ENCODE results near the gene PRMT7. TPM values are rescaled to one million over a fixed set of nuclear protein-coding genes. Genes with fewer than 3 reads are reported as not detected.

The PRMT7 gene
- total and polyA plus RNA-seq, 2 donors from 2014 or later = 20.4 to 33.7 TPM

- Histone ChIP-seq H3K4me3 (ENCODE audit: low read length in 3 of 3) (no peak overlapping the region), H3K9me3 (ENCODE audit: control insufficient read depth in 2 of 3, insufficient read depth in 1 of 3, low read length in 3 of 3) (no peaks in the 10 kb centered on the region), H3K27ac (ENCODE audit: low read depth in 2 of 2, low read length in 2 of 2) (peak overlapping the region in 1 of 2 donors; percentile 52), H3K36me3 (ENCODE audit: control insufficient read depth in 2 of 3, insufficient read depth in 3 of 3, low read length in 3 of 3) (peaks cover 0 to 7% (median 0%) of the 10 kb centered on the region in 3 donors), H3K27me3 (ENCODE audit: control insufficient read depth, insufficient read depth, low read length) (no peaks in the 10 kb centered on the region), H3K4me1 (ENCODE audit: control insufficient read depth in 2 of 3, insufficient read depth in 2 of 3, low read depth in 1 of 3, low read length in 3 of 3) (peaks cover 0 to 10% (median 0%) of the 10 kb centered on the region in 3 donors), H3K9ac (ENCODE audit: low read length in 3 of 3) (peak overlapping the region in 1 of 3 donors; percentile 31)
- intact Hi-C loops (cut with DNase I) = no loop called here
- no peak for FAIRE-seq
- TF ChIP-seq, protein P1, sequence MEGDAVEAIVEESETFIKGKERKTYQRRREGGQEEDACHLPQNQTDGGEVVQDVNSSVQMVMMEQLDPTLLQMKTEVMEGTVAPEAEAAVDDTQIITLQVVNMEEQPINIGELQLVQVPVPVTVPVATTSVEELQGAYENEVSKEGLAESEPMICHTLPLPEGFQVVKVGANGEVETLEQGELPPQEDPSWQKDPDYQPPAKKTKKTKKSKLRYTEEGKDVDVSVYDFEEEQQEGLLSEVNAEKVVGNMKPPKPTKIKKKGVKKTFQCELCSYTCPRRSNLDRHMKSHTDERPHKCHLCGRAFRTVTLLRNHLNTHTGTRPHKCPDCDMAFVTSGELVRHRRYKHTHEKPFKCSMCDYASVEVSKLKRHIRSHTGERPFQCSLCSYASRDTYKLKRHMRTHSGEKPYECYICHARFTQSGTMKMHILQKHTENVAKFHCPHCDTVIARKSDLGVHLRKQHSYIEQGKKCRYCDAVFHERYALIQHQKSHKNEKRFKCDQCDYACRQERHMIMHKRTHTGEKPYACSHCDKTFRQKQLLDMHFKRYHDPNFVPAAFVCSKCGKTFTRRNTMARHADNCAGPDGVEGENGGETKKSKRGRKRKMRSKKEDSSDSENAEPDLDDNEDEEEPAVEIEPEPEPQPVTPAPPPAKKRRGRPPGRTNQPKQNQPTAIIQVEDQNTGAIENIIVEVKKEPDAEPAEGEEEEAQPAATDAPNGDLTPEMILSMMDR (IDR thresholded peaks at IDR 0.05; ENCODE audit: borderline replicate concordance, extremely low read depth, insufficient read depth) = no peak
- DNase-seq = no peak
Observed at GRCh38 chr16:68273459-68273858, 37.4 kb upstream of the PRMT7 start.

DNA sequence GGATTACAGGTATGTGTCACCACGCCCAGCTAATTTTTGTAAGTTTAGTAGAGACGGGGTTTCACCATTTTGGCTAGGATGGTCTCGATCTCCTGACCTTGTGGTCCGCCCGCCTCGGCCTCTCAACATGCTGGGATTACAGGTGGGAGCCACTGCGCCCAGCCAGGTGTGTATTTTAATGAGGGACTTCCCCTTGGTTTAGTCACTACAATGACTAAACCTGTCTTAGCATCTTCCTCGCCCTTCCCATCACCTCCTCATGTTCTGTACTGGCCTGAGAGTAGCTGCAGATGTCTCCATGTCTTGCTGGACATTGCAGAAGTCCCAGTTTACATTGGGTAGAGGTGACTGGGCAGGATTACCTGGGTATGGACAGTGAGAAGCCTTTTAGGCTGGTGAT lies 36.9 kb upstream of the PRMT7 start:
- Histone ChIP-seq H3K4me3 (ENCODE audit: low read length in 3 of 3) (no peak overlapping the region), H3K9ac (ENCODE audit: low read length in 3 of 3) (no peak overlapping the region), H3K36me3 (ENCODE audit: control insufficient read depth in 2 of 3, insufficient read depth in 3 of 3, low read length in 3 of 3) (peaks cover 0 to 7% (median 0%) of the 10 kb centered on the region in 3 donors), H3K27me3 (ENCODE audit: control insufficient read depth, insufficient read depth, low read length) (no peaks in the 10 kb centered on the region), H3K4me1 (ENCODE audit: control insufficient read depth in 2 of 3, insufficient read depth in 2 of 3, low read depth in 1 of 3, low read length in 3 of 3) (peaks cover 0 to 10% (median 0%) of the 10 kb centered on the region in 3 donors), H3K27ac (ENCODE audit: low read depth in 2 of 2, low read length in 2 of 2) (no peak overlapping the region), H3K9me3 (ENCODE audit: control insufficient read depth in 2 of 3, insufficient read depth in 1 of 3, low read length in 3 of 3) (no peaks in the 10 kb centered on the region)
- no peak for DNase-seq
- no peak for FAIRE-seq
- TF ChIP-seq, protein P1 (IDR thresholded peaks at IDR 0.05; ENCODE audit: borderline replicate concordance, extremely low read depth, insufficient read depth) = no peak
- intact Hi-C loops (cut with DNase I) = no loop called here

GRCh38 chr16:68274441-68274840 lies 36.4 kb upstream of the PRMT7 start:
- no peaks in the 10 kb centered on the region for H3K9me3 ChIP-seq (ENCODE audit: control insufficient read depth in 2 of 3, insufficient read depth in 1 of 3, low read length in 3 of 3)

More at GRCh38 chr16:68274441-68274840, 36.4 kb upstream of the PRMT7 start:
- TF ChIP-seq, protein P1 (IDR thresholded peaks at IDR 0.05; ENCODE audit: borderline replicate concordance, extremely low read depth, insufficient read depth) = no peak
- peaks cover 0 to 5% (median 0%) of the 10 kb centered on the region in 3 donors for H3K4me1 ChIP-seq (ENCODE audit: control insufficient read depth in 2 of 3, insufficient read depth in 2 of 3, low read depth in 1 of 3, low read length in 3 of 3)
- DNase-seq = no peak
- intact Hi-C loops (cut with DNase I) = no loop called here
- H3K27me3 ChIP-seq (ENCODE audit: control insufficient read depth, insufficient read depth, low read length) = no peaks in the 10 kb centered on the region
- H3K27ac ChIP-seq (ENCODE audit: low read depth in 2 of 2, low read length in 2 of 2) = no peak overlapping the region
- no peak overlapping the region for H3K4me3 ChIP-seq (ENCODE audit: low read length in 3 of 3)
- FAIRE-seq = no peak
- H3K9ac ChIP-seq (ENCODE audit: low read length in 3 of 3) = no peak overlapping the region
- peaks cover 0 to 7% (median 0%) of the 10 kb centered on the region in 3 donors for H3K36me3 ChIP-seq (ENCODE audit: control insufficient read depth in 2 of 3, insufficient read depth in 3 of 3, low read length in 3 of 3)
